ENCODE measurements around the gene MYBBP1A.

DNA sequence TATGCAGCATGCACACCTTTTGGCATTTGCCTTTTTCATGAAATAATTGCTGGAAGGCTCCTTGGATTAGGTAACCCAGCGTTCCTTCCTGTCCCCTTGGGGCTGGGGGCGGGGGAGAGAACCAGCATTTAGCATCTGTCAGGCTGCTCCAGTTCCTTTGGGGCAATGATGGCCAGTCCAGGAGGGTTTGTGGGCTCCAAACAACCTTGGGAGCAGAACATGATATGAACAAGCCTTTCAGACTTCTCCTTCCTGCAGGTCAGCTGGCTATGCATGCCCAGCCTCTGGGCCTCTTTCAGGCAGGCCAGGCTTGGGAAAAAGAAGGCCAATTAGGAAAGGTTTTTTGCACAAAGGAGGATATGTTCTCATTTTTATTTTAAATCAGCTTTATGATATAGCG, 28.0 kb upstream of the MYBBP1A start:
- TF ChIP-seq, protein P1, sequence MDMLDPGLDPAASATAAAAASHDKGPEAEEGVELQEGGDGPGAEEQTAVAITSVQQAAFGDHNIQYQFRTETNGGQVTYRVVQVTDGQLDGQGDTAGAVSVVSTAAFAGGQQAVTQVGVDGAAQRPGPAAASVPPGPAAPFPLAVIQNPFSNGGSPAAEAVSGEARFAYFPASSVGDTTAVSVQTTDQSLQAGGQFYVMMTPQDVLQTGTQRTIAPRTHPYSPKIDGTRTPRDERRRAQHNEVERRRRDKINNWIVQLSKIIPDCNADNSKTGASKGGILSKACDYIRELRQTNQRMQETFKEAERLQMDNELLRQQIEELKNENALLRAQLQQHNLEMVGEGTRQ (IDR thresholded peaks at IDR 0.05), result no peak
- TF ChIP-seq, protein P2, sequence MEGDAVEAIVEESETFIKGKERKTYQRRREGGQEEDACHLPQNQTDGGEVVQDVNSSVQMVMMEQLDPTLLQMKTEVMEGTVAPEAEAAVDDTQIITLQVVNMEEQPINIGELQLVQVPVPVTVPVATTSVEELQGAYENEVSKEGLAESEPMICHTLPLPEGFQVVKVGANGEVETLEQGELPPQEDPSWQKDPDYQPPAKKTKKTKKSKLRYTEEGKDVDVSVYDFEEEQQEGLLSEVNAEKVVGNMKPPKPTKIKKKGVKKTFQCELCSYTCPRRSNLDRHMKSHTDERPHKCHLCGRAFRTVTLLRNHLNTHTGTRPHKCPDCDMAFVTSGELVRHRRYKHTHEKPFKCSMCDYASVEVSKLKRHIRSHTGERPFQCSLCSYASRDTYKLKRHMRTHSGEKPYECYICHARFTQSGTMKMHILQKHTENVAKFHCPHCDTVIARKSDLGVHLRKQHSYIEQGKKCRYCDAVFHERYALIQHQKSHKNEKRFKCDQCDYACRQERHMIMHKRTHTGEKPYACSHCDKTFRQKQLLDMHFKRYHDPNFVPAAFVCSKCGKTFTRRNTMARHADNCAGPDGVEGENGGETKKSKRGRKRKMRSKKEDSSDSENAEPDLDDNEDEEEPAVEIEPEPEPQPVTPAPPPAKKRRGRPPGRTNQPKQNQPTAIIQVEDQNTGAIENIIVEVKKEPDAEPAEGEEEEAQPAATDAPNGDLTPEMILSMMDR (IDR thresholded peaks at IDR 0.05), result no peak
- TF ChIP-seq MYC (IDR thresholded peaks at IDR 0.05; ENCODE audit: borderline replicate concordance, low read length), result no peak
- TF ChIP-seq SMC3 (IDR thresholded peaks at IDR 0.05), result no peak
- TF ChIP-seq POLR2A (IDR thresholded peaks at IDR 0.05; ENCODE audit: low read length), result no peak
- TF ChIP-seq, protein P3, sequence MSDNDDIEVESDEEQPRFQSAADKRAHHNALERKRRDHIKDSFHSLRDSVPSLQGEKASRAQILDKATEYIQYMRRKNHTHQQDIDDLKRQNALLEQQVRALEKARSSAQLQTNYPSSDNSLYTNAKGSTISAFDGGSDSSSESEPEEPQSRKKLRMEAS (IDR thresholded peaks at IDR 0.05), result no peak
- TF ChIP-seq EP300 (IDR thresholded peaks at IDR 0.05), result no peak
- TF ChIP-seq ESRRA (IDR thresholded peaks at IDR 0.05; ENCODE audit: borderline replicate concordance, low read length), result no peak
- TF ChIP-seq CEBPB (IDR thresholded peaks at IDR 0.05), result no peak
- TF ChIP-seq ZFP36 (IDR thresholded peaks at IDR 0.05; ENCODE audit: borderline replicate concordance, partially characterized antibody), result no peak
- no peak for TF ChIP-seq RAD21 (conservative IDR thresholded peaks at IDR 0.05 in 1 of 2, IDR thresholded peaks at IDR 0.05 in 1 of 2)
- no peak for TF ChIP-seq KDM1A (IDR thresholded peaks at IDR 0.05; ENCODE audit: low read depth)
